ENCODE results near the gene MFAP4.

The MFAP4 gene, protein sequence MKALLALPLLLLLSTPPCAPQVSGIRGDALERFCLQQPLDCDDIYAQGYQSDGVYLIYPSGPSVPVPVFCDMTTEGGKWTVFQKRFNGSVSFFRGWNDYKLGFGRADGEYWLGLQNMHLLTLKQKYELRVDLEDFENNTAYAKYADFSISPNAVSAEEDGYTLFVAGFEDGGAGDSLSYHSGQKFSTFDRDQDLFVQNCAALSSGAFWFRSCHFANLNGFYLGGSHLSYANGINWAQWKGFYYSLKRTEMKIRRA

GRCh38 chr17:19386974-19387920 is at the start of gene MFAP4:
TSS of gene MFAP4 (minus strand) at chr17:19387190. CDS start at chr17:19387155, 35 bp downstream.
- DNase-seq, result no peak

GRCh38 chr17:19433727-19434340 is 46.8 kb upstream of the MFAP4 start:
- no peak for DNase-seq

DNA sequence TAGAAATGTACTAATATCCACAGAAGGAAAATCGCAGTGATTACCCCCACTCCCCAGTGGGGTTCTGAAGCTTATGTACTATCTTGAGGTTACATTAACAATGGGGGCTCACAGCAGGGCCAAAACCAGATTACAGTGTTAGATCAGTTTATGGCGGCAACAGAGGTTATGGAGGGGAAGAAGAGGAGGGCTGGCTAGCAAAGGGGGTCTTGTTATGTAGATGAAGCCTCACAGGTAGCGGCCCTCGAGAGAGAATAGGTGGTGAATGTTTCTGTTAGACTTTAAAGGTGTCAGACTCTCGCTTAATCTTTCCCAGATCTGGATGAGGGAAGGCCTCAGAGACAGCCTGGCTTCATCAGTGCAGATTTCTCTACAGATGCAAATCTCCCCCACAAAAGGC is 46.3 kb upstream of the MFAP4 start:
- DNase-seq, result no peak

DNA sequence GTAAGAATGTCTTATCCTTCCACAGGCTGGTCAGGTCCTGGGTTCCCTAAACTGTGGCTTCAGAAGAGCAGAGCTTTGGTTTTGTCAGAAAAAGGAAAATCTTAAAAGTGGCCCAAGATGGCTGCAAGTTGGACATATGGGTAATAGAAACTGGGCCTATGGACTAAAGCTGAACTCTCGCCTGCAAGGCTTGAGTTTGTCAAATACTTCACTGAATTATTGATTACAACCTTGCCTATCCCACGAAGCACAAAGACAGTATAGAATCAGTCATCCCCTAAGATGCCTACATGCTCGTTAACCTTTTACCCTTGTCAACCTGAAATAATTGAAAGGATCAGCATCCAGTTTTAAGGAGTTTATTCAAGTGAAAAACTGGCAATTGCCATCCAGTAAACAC is 44.7 kb upstream of the MFAP4 start:
- no peak for DNase-seq

DNA sequence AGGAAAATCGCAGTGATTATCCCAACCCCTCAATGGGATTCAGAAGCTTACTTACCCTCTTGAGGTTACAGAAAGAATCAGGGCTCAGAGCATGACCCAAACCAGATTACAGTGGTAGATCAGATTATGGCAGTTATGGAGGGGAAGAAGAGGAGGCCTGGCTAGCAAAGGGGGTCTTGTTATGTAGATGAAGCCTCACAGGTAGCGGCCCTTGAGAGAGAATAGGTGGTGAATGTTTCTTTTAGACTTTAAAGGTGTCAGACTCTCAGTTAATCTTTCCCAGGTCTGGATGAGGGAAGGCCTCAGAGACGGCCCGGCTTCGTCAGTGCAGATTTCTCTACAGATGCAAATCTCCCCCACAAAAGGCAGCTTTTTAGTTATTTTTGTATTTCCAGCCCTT is 39.6 kb upstream of the MFAP4 start:
- DNase-seq, result no peak

GRCh38 chr17:19424934-19425868 is 38.2 kb upstream of the MFAP4 start:
- DNase-seq, result no peak

- no peak for DNase-seq
Observed at GRCh38 chr17:19421926-19422325, 34.9 kb upstream of the MFAP4 start.

DNA sequence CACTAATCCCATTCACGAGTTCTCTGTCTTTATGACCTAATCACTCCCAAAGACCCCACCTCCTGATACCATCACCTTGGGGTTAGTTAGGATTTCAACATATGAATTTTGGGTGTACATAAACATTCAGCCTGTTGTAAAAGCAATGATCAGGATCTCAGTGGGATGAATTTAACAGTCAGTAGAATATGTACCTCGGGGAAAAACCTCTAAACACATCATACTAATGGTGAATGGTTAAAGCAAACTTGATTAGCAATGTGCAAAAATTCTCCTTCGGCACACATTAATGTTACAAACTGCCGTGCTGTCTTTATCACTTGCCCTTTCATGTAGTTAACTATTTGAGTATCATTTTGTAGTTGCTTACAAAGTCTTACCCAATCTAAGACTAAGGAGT is 34.2 kb upstream of the MFAP4 start:
- DNase-seq, result no peak

DNA sequence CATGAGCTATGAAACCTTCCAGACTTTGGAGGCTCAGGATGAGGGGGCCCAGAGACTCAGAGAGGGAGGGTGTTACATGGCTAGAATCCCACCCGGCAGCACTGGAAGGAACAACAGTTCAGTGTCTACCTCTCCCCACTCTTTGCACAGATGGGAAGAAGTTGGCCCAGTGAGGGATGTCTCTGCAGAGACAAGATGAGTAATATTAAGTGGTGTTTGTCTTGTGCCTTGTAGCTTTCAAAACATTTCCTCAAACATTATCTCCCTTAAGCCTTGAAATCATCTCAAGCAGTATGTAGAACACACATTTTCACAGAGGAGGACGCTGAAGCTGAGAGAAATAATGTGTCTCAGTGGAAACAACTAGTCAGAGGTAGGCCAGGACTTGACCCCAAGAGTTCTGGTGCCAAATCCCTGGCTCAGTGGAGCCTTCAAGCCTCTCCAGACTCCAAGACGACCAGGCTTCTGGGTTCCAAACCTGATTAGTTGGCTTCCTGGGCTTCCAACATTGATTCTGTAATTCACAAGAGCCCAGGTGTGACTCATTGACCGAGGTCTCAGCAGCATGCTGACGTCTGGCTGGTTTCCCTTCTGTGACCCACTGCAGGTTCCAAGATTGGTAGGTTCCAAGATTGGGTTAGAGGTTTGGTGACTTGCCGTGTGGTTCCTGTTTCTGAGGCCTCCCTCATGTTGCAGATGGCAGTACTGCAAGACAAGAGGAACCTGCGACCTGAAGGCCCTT is 31.4 kb upstream of the MFAP4 start:
- DNase-seq, result no peak

DNA sequence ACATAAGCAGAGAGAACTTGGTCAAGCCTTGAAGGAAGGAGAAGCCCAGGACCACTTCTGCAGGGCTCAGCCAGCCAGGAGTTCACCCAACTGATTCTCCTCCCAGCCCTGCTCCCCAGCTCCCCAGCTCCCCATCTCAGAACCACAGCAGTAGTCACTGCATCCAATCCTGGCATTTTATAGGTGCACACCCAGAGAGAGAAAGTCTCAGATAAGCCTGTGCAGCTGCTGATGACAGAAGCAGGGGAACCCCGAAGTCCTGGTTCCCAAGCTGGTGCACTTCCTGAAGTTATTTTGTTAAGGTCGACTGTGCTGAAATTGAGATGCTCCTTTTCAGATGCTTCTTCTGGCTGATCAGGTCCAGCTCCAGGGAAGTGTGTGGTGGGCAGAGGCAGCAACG is 30.6 kb upstream of the MFAP4 start:
- DNase-seq, result no peak

DNA sequence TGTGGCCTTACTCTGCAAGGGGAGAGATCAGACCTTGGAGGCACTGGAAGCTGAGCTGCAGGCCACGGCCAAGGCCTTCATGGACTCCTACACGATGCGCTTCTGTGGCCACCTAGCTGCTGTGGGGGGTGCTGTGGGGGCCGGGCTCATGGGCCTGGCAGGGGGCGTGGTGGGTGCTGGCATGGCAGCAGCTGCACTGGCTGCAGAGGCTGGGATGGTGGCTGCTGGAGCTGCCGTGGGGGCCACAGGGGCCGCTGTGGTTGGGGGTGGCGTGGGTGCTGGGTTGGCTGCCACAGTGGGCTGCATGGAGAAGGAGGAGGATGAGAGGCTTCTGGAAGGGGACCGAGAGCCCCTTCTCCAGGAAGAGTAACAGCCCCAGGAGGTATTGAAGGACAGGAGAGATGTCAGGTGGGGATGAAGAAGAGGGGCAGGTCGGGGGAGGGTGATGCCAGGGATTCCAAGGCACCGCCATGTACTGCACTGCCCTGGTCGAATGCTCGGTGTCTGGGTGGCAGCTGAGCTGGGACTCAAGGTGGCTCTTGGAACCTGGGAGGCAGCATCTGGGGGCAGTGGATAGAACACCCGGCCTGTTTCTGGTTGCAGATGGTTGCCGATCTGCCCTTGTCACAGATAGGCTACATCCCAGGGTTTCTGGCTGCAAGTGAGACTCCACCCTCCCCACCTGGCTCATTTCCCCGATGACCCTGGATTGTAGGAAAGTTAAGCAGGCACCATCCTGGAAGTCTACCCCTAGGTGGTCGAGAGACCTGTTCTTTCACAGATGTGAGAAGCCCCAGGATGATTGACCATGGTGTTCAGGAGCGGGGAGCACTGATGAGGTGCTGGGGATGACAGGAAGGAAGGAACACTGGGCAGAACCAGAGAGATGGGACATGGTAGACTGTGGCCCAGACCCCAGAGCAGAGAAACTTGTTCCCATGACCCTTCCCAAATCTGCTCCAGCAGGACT is 29.1 kb upstream of the MFAP4 start:
- no peak for DNase-seq

GRCh38 chr17:19415311-19415710 is 28.3 kb upstream of the MFAP4 start:
- DNase-seq, result no peak

- no peak for DNase-seq
Observed at GRCh38 chr17:19414396-19415280, 27.6 kb upstream of the MFAP4 start.

DNA sequence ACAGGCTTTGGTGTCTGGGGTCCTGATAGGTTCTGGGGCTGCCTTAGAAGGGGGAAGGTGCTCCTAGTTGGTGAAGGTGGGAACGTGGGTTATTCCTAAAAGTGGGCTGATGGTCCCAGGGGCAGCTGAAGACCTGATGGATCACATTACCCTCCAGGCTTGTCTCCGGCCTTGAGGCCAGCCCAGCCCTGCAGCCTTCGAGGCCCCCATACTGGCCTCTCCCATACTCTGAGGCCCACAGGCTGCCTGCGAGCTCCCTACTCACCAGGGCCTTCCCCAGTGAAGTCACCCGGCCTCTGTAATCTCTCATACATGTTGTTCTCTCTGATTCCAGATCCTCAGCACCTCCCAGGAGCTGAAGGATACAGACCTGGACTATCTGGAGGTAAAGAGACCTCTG is 26.8 kb upstream of the MFAP4 start:
- no peak for DNase-seq

DNA sequence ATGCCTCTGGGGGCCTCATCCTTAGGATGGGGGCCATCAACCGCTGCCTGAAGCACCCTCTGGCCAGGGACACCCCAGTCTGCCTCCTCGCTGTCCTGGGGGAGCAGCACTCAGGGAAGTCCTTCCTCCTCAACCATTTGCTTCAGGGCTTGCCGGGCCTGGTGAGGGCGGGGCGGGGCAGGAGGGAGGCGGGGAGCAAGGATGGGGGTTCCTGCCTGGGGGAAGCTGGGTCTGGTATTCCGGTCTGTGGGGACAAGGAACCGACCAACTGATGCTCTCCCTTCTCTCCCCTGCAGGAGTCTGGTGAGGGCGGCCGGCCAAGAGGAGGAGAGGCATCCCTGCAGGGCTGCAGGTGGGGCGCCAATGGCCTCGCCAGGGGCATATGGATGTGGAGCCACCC is 26.0 kb upstream of the MFAP4 start:
- DNase-seq, result no peak

GRCh38 chr17:19412510-19412909 is 25.5 kb upstream of the MFAP4 start:
- DNase-seq, result no peak

- DNase-seq, result no peak
Observed at GRCh38 chr17:19411631-19412030, 24.6 kb upstream of the MFAP4 start.

- no peak for DNase-seq
Observed at GRCh38 chr17:19410875-19411620, 24.1 kb upstream of the MFAP4 start, which contains the start of gene RNF112. TSS of gene RNF112 (plus strand) at chr17:19411232. CDS start at chr17:19411409, 177 bp downstream.

- DNase-seq, result no peak
Observed at GRCh38 chr17:19410091-19410490, 23.1 kb upstream of the MFAP4 start.

Data from activated naive CD4-positive, alpha-beta T cell treated with Interleukin-2 at 50 U/mL for 16 hours (primary cell).